ENCODE data around the gene ANXA4. TPM values are rescaled to one million over a fixed set of nuclear protein-coding genes. Genes with fewer than 3 reads are reported as not detected.
"Not testable (repeated sequence)": the region's sequence is repeated elsewhere in the genome, so short reads cannot be mapped to it uniquely, and the experiment has no call there.

ANXA4 gene
- total RNA-seq, 2 experiments from 2014 or later = 27.6 to 28.0 TPM

- CTCF ChIA-PET = no interaction called here
- POLR2A ChIA-PET = no interaction called here
Observed at GRCh38 chr2:69791045-69791444, 49.1 kb downstream of the ANXA4 start.

GRCh38 chr2:69796174-69796573, 54.2 kb downstream of the ANXA4 start:
- CTCF ChIA-PET = no interaction called here
- POLR2A ChIA-PET = no interaction called here

- ChIA-PET POLR2A (no interaction called here), CTCF (no interaction called here)
Observed at GRCh38 chr2:69797235-69797634, 55.3 kb downstream of the ANXA4 start.

GRCh38 chr2:69797836-69798289, 55.9 kb downstream of the ANXA4 start:
- ChIA-PET CTCF (no interaction called here), POLR2A (no interaction called here)

- CTCF ChIA-PET = no interaction called here
- POLR2A ChIA-PET = no interaction called here
Observed at GRCh38 chr2:69798290-69798908, 56.5 kb downstream of the ANXA4 start.

- CTCF ChIA-PET = interaction anchor here (0.6 kb wide), 1 partner anchor 15 kb away, joined by 7 read pairs; no protein-coding TSS in a partner anchor
Observed at GRCh38 chr2:69798909-69799526, 57.1 kb downstream of the ANXA4 start.

GRCh38 chr2:69801745-69802290, 59.9 kb downstream of the ANXA4 start:
- CTCF ChIA-PET = no interaction called here
- POLR2A ChIA-PET = no interaction called here

More at GRCh38 chr2:69798909-69799526, 57.1 kb downstream of the ANXA4 start:
- POLR2A ChIA-PET = interaction anchor here (0.5 kb wide), 1 partner anchor 37 kb away, joined by 3 read pairs; no protein-coding TSS in a partner anchor

GRCh38 chr2:69802781-69803367, 60.9 kb downstream of the ANXA4 start:
- CTCF ChIA-PET, POLR2A ChIA-PET: not testable (repeated sequence)

GRCh38 chr2:69804416-69804815, 62.5 kb downstream of the ANXA4 start:
- POLR2A ChIA-PET = no interaction called here
- CTCF ChIA-PET = interaction anchor here (1.0 kb wide), 1 partner anchor 12 kb away, joined by 3 read pairs; no protein-coding TSS in a partner anchor

GRCh38 chr2:69805887-69806286, 64.0 kb downstream of the ANXA4 start:
- POLR2A ChIA-PET = no interaction called here
- CTCF ChIA-PET = interaction anchor here (0.6 to 2.0 kb wide), 2 partner anchors 11 to 407 kb away, joined by 3 to 7 read pairs; no protein-coding TSS in a partner anchor

- POLR2A ChIA-PET = no interaction called here
- CTCF ChIA-PET = interaction anchor here (2.5 kb wide), 1 partner anchor 83 kb away, joined by 7 read pairs; no protein-coding TSS in a partner anchor
Observed at GRCh38 chr2:69807821-69808540, 66.0 kb downstream of the ANXA4 start.

- ChIA-PET CTCF (interaction anchor here (2.5 kb wide), 1 partner anchor 86 kb away, joined by 7 read pairs; no protein-coding TSS in a partner anchor), POLR2A (no interaction called here)
Observed at GRCh38 chr2:69810550-69810949, 68.6 kb downstream of the ANXA4 start.

- CTCF ChIA-PET = interaction anchor here (9.0 kb wide), 1 partner anchor 86 kb away, joined by 91 read pairs; no protein-coding TSS in a partner anchor
- POLR2A ChIA-PET = no interaction called here
Observed at GRCh38 chr2:69811018-69811417, 69.1 kb downstream of the ANXA4 start.

GRCh38 chr2:69811591-69811990, 69.7 kb downstream of the ANXA4 start:
- ChIA-PET POLR2A (no interaction called here), CTCF (interaction anchor here (9.0 kb wide), 1 partner anchor 86 kb away, joined by 91 read pairs; no protein-coding TSS in a partner anchor)

- ChIA-PET CTCF (interaction anchor here (0.9 to 9.0 kb wide), 5 partner anchors 12 to 255 kb away, joined by 3 to 91 read pairs (median 6); no protein-coding TSS in a partner anchor), POLR2A (no interaction called here)
Observed at GRCh38 chr2:69815717-69816116, 73.8 kb downstream of the ANXA4 start.

- POLR2A ChIA-PET = no interaction called here
- CTCF ChIA-PET = interaction anchor here (0.8 to 9.0 kb wide), 9 partner anchors 11 to 173 kb away, joined by 3 to 91 read pairs (median 4); partner anchors contain the start of gene ANXA4
Observed at GRCh38 chr2:69816923-69817542, 75.1 kb downstream of the ANXA4 start.

- CTCF ChIA-PET = interaction anchor here (1.8 to 9.0 kb wide), 4 partner anchors 12 to 93 kb away, joined by 4 to 91 read pairs (median 7); no protein-coding TSS in a partner anchor
- POLR2A ChIA-PET = no interaction called here
Observed at GRCh38 chr2:69817729-69818501, 76.0 kb downstream of the ANXA4 start.

All from activated CD8-positive, alpha-beta memory T cell treated with anti-CD3 and anti-CD28 coated beads for 36 hours (primary cell).